Endothelial cell (in vitro differentiated cells): Measurements from ENCODE around the gene LGMN. TPM values are rescaled to one million over a fixed set of nuclear protein-coding genes. Genes with fewer than 3 reads are reported as not detected.

Experiments used
- DNase-seq: peaks from one replicate; pipeline ENCODE4 v3.0.0; 2021; ENCODE audit warnings: low spot score
- H3K27ac Mint-ChIP-seq: one replicate; pipeline ENCODE4 v1.8.0; 2021; ENCODE audit warnings: mixed read lengths, inconsistent platforms; ENCODE audit not compliant: unreplicated experiment
- H3K27me3 Mint-ChIP-seq: one replicate; pipeline ENCODE4 v1.8.0; 2021; ENCODE audit warnings: mild to moderate bottlenecking, moderate library complexity, mixed read lengths, inconsistent platforms; ENCODE audit not compliant: unreplicated experiment
- H3K36me3 Mint-ChIP-seq: one replicate; pipeline ENCODE4 v1.8.0; 2021; ENCODE audit warnings: mild to moderate bottlenecking, low read depth, mixed read lengths, inconsistent platforms; ENCODE audit not compliant: unreplicated experiment
- H3K4me1 Mint-ChIP-seq: one replicate; pipeline ENCODE4 v1.8.0; 2021; ENCODE audit warnings: mild to moderate bottlenecking, mixed read lengths, inconsistent platforms; ENCODE audit not compliant: unreplicated experiment
- H3K4me3 Mint-ChIP-seq: one replicate; pipeline ENCODE4 v1.8.0; 2021; ENCODE audit warnings: mild to moderate bottlenecking, mixed read lengths, inconsistent platforms; ENCODE audit not compliant: unreplicated experiment
- H3K9me3 Mint-ChIP-seq: one replicate; pipeline ENCODE4 v1.8.0; 2021; ENCODE audit warnings: mixed read lengths, inconsistent platforms; ENCODE audit not compliant: unreplicated experiment
- total RNA-seq: library from RNA; stranded (reverse); fragmentation: NEBNext Ultra II Directional; extraction: Animal tissue kit (Norgen Biotek cat#: 25700); gene quantifications from one replicate; pipeline ENCODE4 v1.2.1, GENCODE V29; 2021; ENCODE audit not compliant: unreplicated experiment
- TF ChIP-seq, protein P1 (sequence below): fragments of 200-600 bp; sonication (generic); IDR thresholded peaks from one replicate; pipeline ENCODE4 v1.5.0; 2021; ENCODE audit warnings: antibody characterized with exemption; ENCODE audit not compliant: unreplicated experiment

Gene LGMN
- total RNA-seq, 1 donor from 2014 or later = 97.6 TPM

DNA sequence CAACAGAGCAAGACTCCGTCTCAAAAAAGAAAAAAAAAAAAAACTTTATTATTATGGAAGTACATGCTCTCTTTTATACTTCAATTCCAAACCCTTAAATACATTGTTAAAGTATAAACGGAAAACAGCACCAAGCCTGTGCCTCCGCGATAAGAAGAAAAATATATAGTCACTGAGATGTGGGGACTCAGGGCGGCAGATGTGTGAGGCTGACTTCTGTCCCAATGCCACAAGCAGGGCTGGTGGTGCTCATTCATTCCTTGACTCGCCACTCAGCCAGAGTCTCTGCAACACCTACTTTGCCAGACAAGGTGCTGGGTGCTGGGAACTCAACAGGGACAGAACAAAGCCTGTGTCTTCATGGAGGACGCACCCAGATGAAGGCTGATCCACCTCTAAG, 13.8 kb downstream of the LGMN start:
- Mint-ChIP-seq H3K27me3 (peaks cover 4% of the 10 kb centered on the region), H3K4me3 (no peak overlapping the region), H3K36me3 (peaks cover 34% of the 10 kb centered on the region), H3K9me3 (no peaks in the 10 kb centered on the region), H3K27ac (no peak overlapping the region), H3K4me1 (no peaks in the 10 kb centered on the region)
- no peak for DNase-seq
- TF ChIP-seq, protein P1, sequence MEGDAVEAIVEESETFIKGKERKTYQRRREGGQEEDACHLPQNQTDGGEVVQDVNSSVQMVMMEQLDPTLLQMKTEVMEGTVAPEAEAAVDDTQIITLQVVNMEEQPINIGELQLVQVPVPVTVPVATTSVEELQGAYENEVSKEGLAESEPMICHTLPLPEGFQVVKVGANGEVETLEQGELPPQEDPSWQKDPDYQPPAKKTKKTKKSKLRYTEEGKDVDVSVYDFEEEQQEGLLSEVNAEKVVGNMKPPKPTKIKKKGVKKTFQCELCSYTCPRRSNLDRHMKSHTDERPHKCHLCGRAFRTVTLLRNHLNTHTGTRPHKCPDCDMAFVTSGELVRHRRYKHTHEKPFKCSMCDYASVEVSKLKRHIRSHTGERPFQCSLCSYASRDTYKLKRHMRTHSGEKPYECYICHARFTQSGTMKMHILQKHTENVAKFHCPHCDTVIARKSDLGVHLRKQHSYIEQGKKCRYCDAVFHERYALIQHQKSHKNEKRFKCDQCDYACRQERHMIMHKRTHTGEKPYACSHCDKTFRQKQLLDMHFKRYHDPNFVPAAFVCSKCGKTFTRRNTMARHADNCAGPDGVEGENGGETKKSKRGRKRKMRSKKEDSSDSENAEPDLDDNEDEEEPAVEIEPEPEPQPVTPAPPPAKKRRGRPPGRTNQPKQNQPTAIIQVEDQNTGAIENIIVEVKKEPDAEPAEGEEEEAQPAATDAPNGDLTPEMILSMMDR = no peak

DNA sequence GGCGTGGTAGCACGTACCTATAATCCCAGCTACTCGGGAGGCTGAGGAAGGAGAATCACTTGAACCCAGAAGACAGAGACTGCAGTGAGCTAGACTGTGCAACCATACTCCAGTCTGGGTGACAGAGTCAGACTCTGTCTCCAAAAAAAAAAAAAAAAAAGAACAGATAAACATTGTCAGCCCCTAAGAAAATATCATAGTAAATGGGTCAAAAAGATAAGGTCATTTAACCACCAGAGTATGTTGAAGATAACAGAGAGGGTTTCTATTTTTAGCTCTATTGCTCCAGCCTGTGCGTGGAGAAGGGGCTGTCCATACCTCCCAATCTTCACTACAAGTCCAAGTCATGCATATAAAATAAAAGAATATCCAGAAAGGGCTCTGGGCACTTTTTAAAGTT, 15.4 kb downstream of the LGMN start:
- Mint-ChIP-seq H3K36me3 (peaks cover 38% of the 10 kb centered on the region), H3K4me3 (no peak overlapping the region), H3K9me3 (no peaks in the 10 kb centered on the region), H3K27me3 (peaks cover 3% of the 10 kb centered on the region), H3K27ac (no peak overlapping the region), H3K4me1 (no peaks in the 10 kb centered on the region)
- TF ChIP-seq, protein P1 = no peak
- no peak for DNase-seq

DNA sequence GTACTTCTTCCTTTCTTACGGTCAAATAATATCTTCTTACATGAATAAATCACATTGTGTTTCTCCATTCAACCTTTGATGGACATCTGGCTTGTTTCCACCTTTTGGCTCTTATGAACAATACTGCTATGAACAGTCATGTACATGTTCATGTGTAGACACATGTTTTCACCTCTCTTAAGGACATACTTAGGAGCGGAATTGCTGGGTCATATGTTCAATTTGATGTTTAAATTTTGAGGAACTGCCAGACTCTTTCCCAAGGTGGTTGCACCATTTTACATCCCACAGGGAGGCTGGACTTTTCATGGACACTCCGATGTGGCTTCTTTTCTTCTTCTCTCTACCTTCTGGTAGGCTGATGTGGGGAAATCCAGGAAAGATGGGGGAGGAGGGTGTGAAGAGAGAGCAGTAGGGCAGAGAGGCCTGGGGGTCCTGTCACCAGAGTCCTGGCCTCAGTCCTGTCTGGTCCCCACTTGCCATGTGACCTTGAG, 16.8 kb downstream of the LGMN start:
- Mint-ChIP-seq H3K27ac (no peak overlapping the region), H3K27me3 (no peaks in the 10 kb centered on the region), H3K9me3 (no peaks in the 10 kb centered on the region), H3K4me1 (no peaks in the 10 kb centered on the region), H3K4me3 (no peak overlapping the region), H3K36me3 (peaks cover 40% of the 10 kb centered on the region)
- DNase-seq = no peak
- TF ChIP-seq, protein P1 = no peak

DNA sequence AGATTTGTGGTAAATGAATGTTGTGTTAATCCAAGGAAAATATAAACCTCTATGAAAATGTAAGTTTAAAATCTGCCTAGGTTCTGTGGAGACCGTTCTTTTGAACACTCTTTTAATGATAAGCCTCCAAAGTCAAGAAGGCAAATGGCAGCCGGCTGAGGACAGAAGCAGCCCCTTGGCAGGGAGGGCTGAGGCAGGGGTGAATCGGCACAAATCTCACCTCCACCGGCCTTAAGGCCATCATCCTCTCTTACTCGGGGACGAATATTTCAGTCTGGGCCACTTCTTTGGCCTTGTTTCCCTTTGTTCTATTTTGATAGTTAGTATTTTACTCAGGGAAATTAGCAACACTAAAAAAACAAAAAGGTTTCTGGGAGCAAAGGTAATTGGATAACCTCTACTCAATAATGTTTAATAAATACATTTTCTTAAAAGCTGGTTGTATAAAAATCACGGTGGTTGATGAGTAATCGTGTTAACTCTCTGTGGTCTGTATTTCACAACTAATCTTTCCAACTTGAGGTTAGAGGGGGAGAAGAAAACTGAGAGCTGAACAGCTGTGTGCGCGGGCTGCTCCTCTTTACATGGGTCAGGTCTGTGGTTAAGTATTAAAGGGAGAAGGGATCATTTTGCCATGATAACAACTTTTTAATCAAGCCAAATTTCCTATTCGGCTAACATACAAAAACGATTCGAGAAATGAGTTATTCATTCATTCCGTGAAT, 18.6 kb downstream of the LGMN start:
- Mint-ChIP-seq H3K4me3 (no peak overlapping the region), H3K27me3 (no peaks in the 10 kb centered on the region), H3K27ac (no peak overlapping the region), H3K4me1 (no peaks in the 10 kb centered on the region), H3K36me3 (peaks cover 41% of the 10 kb centered on the region), H3K9me3 (no peaks in the 10 kb centered on the region)
- TF ChIP-seq, protein P1 = no peak
- no peak for DNase-seq

DNA sequence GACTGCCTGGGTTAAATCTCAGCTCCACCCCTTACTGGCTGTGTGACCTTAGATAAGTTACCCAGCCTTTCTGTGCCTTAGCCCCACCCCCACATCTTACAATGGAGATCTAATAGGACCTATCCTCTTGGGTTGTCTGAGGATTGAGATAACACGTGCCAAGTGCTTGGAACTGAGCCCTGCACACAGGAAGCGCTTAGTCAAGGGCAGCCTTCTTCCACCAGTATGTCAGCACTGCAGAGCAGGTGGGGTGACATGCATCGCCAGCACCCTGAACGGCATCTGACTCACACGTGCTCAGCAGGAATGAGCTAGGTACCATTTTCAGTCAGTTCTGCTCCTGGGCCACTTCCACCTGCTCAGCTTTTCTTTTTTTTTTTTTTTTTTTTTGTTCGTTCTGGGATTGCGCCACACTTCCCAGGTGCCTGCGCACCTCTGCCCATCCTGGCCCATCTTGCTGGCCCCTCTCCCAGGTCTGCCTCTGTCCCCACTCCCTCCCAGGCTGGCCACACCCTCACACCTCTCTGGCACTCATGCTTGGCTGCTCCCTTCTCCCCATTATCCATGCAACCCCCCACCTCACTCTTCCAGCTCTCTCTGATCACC, 19.6 kb downstream of the LGMN start:
- H3K36me3 Mint-ChIP-seq = peaks cover 45% of the 10 kb centered on the region
- no peak overlapping the region for H3K27ac Mint-ChIP-seq
- no peak overlapping the region for H3K4me3 Mint-ChIP-seq
- H3K4me1 Mint-ChIP-seq = no peaks in the 10 kb centered on the region
- H3K27me3 Mint-ChIP-seq = no peaks in the 10 kb centered on the region
- DNase-seq = no peak
- H3K9me3 Mint-ChIP-seq = no peaks in the 10 kb centered on the region
- TF ChIP-seq, protein P1 = no peak
